WTC11 (cell line): ENCODE results near the gene PSMG4. TPM values are rescaled to one million over a fixed set of nuclear protein-coding genes. Genes with fewer than 3 reads are reported as not detected.

Source experiments
- ATAC-seq: fragments of 200-7000 bp; cut with Tn5 transposase; 2 replicates; pipeline ENCODE4 v1.10.0; 2021; ENCODE audit warnings: mild to moderate bottlenecking, moderate library complexity
- CTCF ChIA-PET: fragments of 300-600 bp; sonication (Branson Sonifier 250); formaldehyde crosslinking; loops from one replicate; lab custom pipeline; 2021; ENCODE audit warnings: antibody characterized with exemption; lab: Charles Lee
- POLR2A ChIA-PET: fragments of 350-600 bp; sonication (Branson Sonifier 250); formaldehyde crosslinking; loops from one replicate; lab custom pipeline; 2021; ENCODE audit warnings: antibody characterized with exemption; lab: Charles Lee
- DNase-seq: peaks from one replicate; pipeline ENCODE4 v3.0.0; 2021; ENCODE audit warnings: low spot score
- H3K27ac Mint-ChIP-seq: 2 replicates; pipeline ENCODE4 v1.8.0; 2021; ENCODE audit warnings: mixed read lengths
- H3K27me3 Mint-ChIP-seq: 2 replicates; pipeline ENCODE4 v1.8.0; 2021; ENCODE audit warnings: low read depth, mild to moderate bottlenecking, moderate library complexity, mixed read lengths
- H3K36me3 Mint-ChIP-seq: 2 replicates; pipeline ENCODE4 v1.8.0; 2021; ENCODE audit warnings: mixed read lengths
- H3K4me1 Mint-ChIP-seq: 2 replicates; pipeline ENCODE4 v1.8.0; 2022; ENCODE audit warnings: mixed read lengths
- H3K4me3 Mint-ChIP-seq: 2 replicates; pipeline ENCODE4 v1.8.0; 2021; ENCODE audit warnings: mild to moderate bottlenecking, moderate library complexity, mixed read lengths
- H3K9me3 Mint-ChIP-seq: 2 replicates; pipeline ENCODE4 v1.8.0; 2021; ENCODE audit warnings: mixed read lengths
- CBFB ChIP-seq: sonication (generic); formaldehyde crosslinking; IDR thresholded peaks from 2 replicates; pipeline ENCODE4 v1.8.1; 2022; ENCODE audit warnings: mild to moderate bottlenecking, low read depth, missing genetic modification reagents
- CREM ChIP-seq: sonication (generic); formaldehyde crosslinking; IDR thresholded peaks from 2 replicates; pipeline ENCODE4 v1.8.1; 2022; ENCODE audit warnings: mild to moderate bottlenecking, missing genetic modification reagents, moderate library complexity
- ESRRA ChIP-seq: sonication (generic); formaldehyde crosslinking; IDR thresholded peaks from 2 replicates; pipeline ENCODE4 v1.8.1; 2022; ENCODE audit warnings: mild to moderate bottlenecking, missing genetic modification reagents, borderline replicate concordance
- FOXK1 ChIP-seq: sonication (generic); formaldehyde crosslinking; IDR thresholded peaks from 2 replicates; pipeline ENCODE4 v1.8.0; 2022; ENCODE audit warnings: mild to moderate bottlenecking, moderate library complexity, missing genetic modification reagents
- GTF2I ChIP-seq: fragments of 250-450 bp; sonication (Bioruptor Pico); conservative IDR thresholded peaks from 2 replicates; pipeline ENCODE4 v1.4.0; 2021; ENCODE audit warnings: mild to moderate bottlenecking
- MXD4 ChIP-seq: fragments of 250-450 bp; sonication (Bioruptor Pico); IDR thresholded peaks from 2 replicates; pipeline ENCODE4 v1.8.0; 2021; ENCODE audit warnings: mild to moderate bottlenecking, moderate library complexity, borderline replicate concordance
- MYBL2 ChIP-seq: sonication (generic); formaldehyde crosslinking; IDR thresholded peaks from 2 replicates; pipeline ENCODE4 v1.8.1; 2023; ENCODE audit warnings: mild to moderate bottlenecking, moderate library complexity, missing genetic modification reagents
- NFATC4 ChIP-seq: fragments of 250-450 bp; sonication (Bioruptor Pico); IDR thresholded peaks from 2 replicates; pipeline ENCODE4 v1.9.0; 2021; ENCODE audit warnings: mild to moderate bottlenecking
- NFYB ChIP-seq: sonication (generic); formaldehyde crosslinking; conservative IDR thresholded peaks from 2 replicates; pipeline ENCODE4 v1.8.0; 2022; ENCODE audit warnings: low read depth, missing genetic modification reagents
- OVOL2 ChIP-seq: fragments of 250-450 bp; sonication (Bioruptor Pico); IDR thresholded peaks from 2 replicates; pipeline ENCODE4 v1.9.0; 2021; ENCODE audit warnings: mild to moderate bottlenecking, borderline replicate concordance
- SMAD3 ChIP-seq: sonication (generic); formaldehyde crosslinking; IDR thresholded peaks from 2 replicates; pipeline ENCODE4 v1.8.0; 2022; ENCODE audit warnings: missing genetic modification reagents, mild to moderate bottlenecking, borderline replicate concordance
- TCF7 ChIP-seq: sonication (generic); formaldehyde crosslinking; IDR thresholded peaks from 2 replicates; pipeline ENCODE4 v1.8.0; 2022; ENCODE audit warnings: mild to moderate bottlenecking, low read depth, missing genetic modification reagents, moderate library complexity
- ZNF416 ChIP-seq: fragments of 250-450 bp; sonication (Bioruptor Pico); IDR thresholded peaks from 2 replicates; pipeline ENCODE4 v1.9.0; 2021; ENCODE audit warnings: mild to moderate bottlenecking, inconsistent platforms
- total RNA-seq: library from RNA; stranded (reverse); gene quantifications from 3 replicates; pipeline ENCODE4 v1.2.3, GENCODE V29; 2021
- TF ChIP-seq, protein P1 (sequence below): fragments of 250-450 bp; sonication (Bioruptor Pico); IDR thresholded peaks from 2 replicates; pipeline ENCODE4 v1.9.0; 2021; ENCODE audit warnings: moderate library complexity, mild to moderate bottlenecking, inconsistent platforms, borderline replicate concordance
- TF ChIP-seq, protein P2 (sequence below): sonication (generic); formaldehyde crosslinking; IDR thresholded peaks from 2 replicates; pipeline ENCODE4 v1.8.0; 2022; ENCODE audit warnings: mild to moderate bottlenecking, missing genetic modification reagents
- TF ChIP-seq, protein P3 (sequence below): fragments of 250-450 bp; sonication (Bioruptor Pico); IDR thresholded peaks from 2 replicates; pipeline ENCODE4 v1.9.0; 2021; ENCODE audit warnings: mild to moderate bottlenecking, borderline replicate concordance
- TF ChIP-seq, protein P4 (sequence below): sonication (generic); formaldehyde crosslinking; IDR thresholded peaks from 2 replicates; pipeline ENCODE4 v1.8.1; 2022; ENCODE audit warnings: low read depth, missing genetic modification reagents, borderline replicate concordance
- TF ChIP-seq, protein P5 (sequence below): sonication (generic); formaldehyde crosslinking; IDR thresholded peaks from 2 replicates; pipeline ENCODE4 v1.8.1; 2022; ENCODE audit warnings: mild to moderate bottlenecking, missing genetic modification reagents, moderate library complexity, borderline replicate concordance
- TF ChIP-seq, protein P6 (sequence below): fragments of 200-600 bp; IDR thresholded peaks from 2 replicates; pipeline ENCODE4 v1.8.0; 2022; ENCODE audit warnings: antibody characterized with exemption
- TF ChIP-seq, protein P7 (sequence below): sonication (generic); formaldehyde crosslinking; IDR thresholded peaks from 2 replicates; pipeline ENCODE4 v1.8.1; 2022; ENCODE audit warnings: low read depth, mild to moderate bottlenecking, moderate library complexity, missing genetic modification reagents, borderline replicate concordance

Gene PSMG4
- total RNA-seq, 1 experiment from 2014 or later = 38.2 TPM

DNA sequence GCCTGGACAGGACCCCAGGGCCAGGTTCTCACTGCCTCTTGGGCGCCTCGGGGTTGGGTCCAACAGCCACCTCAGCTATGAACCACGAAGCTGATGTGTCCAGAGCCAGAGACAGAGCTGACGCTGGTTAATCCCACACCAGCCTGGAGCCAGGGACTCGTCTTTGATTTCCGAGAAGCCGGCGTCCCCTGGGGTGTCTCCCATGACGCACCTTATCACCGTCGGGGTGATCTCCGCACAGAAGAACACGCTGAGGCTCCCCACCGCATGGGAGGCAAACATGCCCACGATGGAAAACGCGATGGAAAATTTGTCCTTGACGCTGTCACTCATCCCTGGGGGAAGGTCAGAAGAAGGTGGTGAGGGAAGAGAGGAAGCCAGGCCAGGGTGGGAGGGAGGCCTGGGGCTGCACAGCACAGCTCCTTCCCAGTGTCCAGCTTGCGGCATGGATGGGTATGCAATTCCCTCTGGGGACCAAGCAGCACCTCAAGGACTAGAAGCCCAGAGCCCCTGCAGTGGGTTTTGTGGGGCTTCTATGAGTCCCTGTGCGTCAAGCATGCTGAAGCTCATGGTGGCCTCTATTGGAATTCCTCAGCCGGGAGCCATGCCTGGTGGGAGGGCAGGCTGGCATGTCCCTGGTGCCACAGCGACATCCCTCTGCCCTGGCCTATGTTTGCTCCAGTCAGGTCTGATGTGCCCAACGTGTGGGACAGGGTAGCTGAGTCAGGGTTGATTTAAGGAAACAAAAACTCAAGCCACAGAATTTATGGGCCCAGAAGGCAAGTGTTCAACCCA, 25.1 kb downstream of the PSMG4 start:
- no peaks in the 10 kb centered on the region for H3K27me3 Mint-ChIP-seq
- H3K4me1 Mint-ChIP-seq = peaks cover 25% of the 10 kb centered on the region
- DNase-seq (peak; percentile 5), ATAC-seq (no peak)
- H3K27ac Mint-ChIP-seq = peak overlapping the region; percentile 92; the same call in 1 of the 2 replicates
- H3K9me3 Mint-ChIP-seq = no peaks in the 10 kb centered on the region
- H3K36me3 Mint-ChIP-seq = peaks cover 43% of the 10 kb centered on the region
- ChIA-PET CTCF (interaction anchor here (1.2 kb wide), 1 partner anchor 15 kb away, joined by 3 read pairs; no protein-coding TSS in a partner anchor), POLR2A (interaction anchor here (0.6 kb wide), 1 partner anchor 147 kb away, joined by 4 read pairs; no protein-coding TSS in a partner anchor)
- no peak for TF ChIP-seq ZNF416 (CRISPR knock-in tag)
- TF ChIP-seq, protein P1, sequence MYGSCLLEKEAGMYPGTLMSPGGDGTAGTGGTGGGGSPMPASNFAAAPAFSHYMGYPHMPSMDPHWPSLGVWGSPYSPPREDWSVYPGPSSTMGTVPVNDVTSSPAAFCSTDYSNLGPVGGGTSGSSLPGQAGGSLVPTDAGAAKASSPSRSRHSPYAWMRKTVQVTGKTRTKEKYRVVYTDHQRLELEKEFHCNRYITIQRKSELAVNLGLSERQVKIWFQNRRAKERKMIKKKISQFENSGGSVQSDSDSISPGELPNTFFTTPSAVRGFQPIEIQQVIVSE (CRISPR knock-in tag) = no peak
- TF ChIP-seq OVOL2 (CRISPR knock-in tag) = no peak
- no peak for TF ChIP-seq MXD4 (CRISPR knock-in tag)
- TF ChIP-seq GTF2I (CRISPR knock-in tag) = no peak
- TF ChIP-seq, protein P2, sequence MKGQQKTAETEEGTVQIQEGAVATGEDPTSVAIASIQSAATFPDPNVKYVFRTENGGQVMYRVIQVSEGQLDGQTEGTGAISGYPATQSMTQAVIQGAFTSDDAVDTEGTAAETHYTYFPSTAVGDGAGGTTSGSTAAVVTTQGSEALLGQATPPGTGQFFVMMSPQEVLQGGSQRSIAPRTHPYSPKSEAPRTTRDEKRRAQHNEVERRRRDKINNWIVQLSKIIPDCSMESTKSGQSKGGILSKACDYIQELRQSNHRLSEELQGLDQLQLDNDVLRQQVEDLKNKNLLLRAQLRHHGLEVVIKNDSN (CRISPR knock-in tag) = no peak
- TF ChIP-seq, protein P3, sequence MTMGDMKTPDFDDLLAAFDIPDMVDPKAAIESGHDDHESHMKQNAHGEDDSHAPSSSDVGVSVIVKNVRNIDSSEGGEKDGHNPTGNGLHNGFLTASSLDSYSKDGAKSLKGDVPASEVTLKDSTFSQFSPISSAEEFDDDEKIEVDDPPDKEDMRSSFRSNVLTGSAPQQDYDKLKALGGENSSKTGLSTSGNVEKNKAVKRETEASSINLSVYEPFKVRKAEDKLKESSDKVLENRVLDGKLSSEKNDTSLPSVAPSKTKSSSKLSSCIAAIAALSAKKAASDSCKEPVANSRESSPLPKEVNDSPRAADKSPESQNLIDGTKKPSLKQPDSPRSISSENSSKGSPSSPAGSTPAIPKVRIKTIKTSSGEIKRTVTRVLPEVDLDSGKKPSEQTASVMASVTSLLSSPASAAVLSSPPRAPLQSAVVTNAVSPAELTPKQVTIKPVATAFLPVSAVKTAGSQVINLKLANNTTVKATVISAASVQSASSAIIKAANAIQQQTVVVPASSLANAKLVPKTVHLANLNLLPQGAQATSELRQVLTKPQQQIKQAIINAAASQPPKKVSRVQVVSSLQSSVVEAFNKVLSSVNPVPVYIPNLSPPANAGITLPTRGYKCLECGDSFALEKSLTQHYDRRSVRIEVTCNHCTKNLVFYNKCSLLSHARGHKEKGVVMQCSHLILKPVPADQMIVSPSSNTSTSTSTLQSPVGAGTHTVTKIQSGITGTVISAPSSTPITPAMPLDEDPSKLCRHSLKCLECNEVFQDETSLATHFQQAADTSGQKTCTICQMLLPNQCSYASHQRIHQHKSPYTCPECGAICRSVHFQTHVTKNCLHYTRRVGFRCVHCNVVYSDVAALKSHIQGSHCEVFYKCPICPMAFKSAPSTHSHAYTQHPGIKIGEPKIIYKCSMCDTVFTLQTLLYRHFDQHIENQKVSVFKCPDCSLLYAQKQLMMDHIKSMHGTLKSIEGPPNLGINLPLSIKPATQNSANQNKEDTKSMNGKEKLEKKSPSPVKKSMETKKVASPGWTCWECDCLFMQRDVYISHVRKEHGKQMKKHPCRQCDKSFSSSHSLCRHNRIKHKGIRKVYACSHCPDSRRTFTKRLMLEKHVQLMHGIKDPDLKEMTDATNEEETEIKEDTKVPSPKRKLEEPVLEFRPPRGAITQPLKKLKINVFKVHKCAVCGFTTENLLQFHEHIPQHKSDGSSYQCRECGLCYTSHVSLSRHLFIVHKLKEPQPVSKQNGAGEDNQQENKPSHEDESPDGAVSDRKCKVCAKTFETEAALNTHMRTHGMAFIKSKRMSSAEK (CRISPR knock-in tag) = no peak
- TF ChIP-seq, protein P4, sequence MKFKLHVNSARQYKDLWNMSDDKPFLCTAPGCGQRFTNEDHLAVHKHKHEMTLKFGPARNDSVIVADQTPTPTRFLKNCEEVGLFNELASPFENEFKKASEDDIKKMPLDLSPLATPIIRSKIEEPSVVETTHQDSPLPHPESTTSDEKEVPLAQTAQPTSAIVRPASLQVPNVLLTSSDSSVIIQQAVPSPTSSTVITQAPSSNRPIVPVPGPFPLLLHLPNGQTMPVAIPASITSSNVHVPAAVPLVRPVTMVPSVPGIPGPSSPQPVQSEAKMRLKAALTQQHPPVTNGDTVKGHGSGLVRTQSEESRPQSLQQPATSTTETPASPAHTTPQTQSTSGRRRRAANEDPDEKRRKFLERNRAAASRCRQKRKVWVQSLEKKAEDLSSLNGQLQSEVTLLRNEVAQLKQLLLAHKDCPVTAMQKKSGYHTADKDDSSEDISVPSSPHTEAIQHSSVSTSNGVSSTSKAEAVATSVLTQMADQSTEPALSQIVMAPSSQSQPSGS (CRISPR knock-in tag) = no peak
- TF ChIP-seq, protein P5, sequence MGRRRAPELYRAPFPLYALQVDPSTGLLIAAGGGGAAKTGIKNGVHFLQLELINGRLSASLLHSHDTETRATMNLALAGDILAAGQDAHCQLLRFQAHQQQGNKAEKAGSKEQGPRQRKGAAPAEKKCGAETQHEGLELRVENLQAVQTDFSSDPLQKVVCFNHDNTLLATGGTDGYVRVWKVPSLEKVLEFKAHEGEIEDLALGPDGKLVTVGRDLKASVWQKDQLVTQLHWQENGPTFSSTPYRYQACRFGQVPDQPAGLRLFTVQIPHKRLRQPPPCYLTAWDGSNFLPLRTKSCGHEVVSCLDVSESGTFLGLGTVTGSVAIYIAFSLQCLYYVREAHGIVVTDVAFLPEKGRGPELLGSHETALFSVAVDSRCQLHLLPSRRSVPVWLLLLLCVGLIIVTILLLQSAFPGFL (CRISPR knock-in tag) = no peak
- no peak for TF ChIP-seq CREM (CRISPR knock-in tag)
- TF ChIP-seq MYBL2 = no peak
- TF ChIP-seq, protein P6, sequence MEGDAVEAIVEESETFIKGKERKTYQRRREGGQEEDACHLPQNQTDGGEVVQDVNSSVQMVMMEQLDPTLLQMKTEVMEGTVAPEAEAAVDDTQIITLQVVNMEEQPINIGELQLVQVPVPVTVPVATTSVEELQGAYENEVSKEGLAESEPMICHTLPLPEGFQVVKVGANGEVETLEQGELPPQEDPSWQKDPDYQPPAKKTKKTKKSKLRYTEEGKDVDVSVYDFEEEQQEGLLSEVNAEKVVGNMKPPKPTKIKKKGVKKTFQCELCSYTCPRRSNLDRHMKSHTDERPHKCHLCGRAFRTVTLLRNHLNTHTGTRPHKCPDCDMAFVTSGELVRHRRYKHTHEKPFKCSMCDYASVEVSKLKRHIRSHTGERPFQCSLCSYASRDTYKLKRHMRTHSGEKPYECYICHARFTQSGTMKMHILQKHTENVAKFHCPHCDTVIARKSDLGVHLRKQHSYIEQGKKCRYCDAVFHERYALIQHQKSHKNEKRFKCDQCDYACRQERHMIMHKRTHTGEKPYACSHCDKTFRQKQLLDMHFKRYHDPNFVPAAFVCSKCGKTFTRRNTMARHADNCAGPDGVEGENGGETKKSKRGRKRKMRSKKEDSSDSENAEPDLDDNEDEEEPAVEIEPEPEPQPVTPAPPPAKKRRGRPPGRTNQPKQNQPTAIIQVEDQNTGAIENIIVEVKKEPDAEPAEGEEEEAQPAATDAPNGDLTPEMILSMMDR = no peak
- no peak for TF ChIP-seq FOXK1 (CRISPR knock-in tag)
- TF ChIP-seq, protein P7, sequence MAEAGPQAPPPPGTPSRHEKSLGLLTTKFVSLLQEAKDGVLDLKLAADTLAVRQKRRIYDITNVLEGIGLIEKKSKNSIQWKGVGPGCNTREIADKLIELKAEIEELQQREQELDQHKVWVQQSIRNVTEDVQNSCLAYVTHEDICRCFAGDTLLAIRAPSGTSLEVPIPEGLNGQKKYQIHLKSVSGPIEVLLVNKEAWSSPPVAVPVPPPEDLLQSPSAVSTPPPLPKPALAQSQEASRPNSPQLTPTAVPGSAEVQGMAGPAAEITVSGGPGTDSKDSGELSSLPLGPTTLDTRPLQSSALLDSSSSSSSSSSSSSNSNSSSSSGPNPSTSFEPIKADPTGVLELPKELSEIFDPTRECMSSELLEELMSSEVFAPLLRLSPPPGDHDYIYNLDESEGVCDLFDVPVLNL (CRISPR knock-in tag) = no peak
- TF ChIP-seq NFATC4 (CRISPR knock-in tag) = no peak
- no peak for TF ChIP-seq CBFB (CRISPR knock-in tag)
- TF ChIP-seq SMAD3 (CRISPR knock-in tag) = no peak
- no peak for TF ChIP-seq ESRRA (CRISPR knock-in tag)
- TF ChIP-seq NFYB (CRISPR knock-in tag) = no peak
- no peak for TF ChIP-seq TCF7
- H3K4me3 Mint-ChIP-seq = no peak overlapping the region
